ENCODE data around the gene LDLRAD4.

- TF ChIP-seq GATA2 (IDR thresholded peaks at IDR 0.05; ENCODE audit: low read depth, low read length), result no peak
- no peak for TF ChIP-seq GATA3 (IDR thresholded peaks at IDR 0.05; ENCODE audit: low read depth, low read length)
These were observed 193.5 kb downstream of the LDLRAD4 start for GRCh38 chr18:13412017-13412416.
